HCT116 (cell line): ENCODE measurements around the gene RPP21. TPM values are rescaled to one million over a fixed set of nuclear protein-coding genes. Genes with fewer than 3 reads are reported as not detected.

Source experiments
- ATAC-seq: fragments of 200-7000 bp; cut with Tn5 transposase; 2 replicates; pipeline ENCODE4 v1.9.1; 2020; ENCODE audit warnings: mild to moderate bottlenecking, moderate library complexity
- BruUV-seq: library from RNA; stranded (reverse); fragments of 400-500 nt; replicated peaks from 2 replicates; lab custom pipeline; 2021; lab: Mats Ljungman, UMichigan
- CTCF ChIA-PET: fragments of 300-600 bp; sonication (Branson Sonifier 250); formaldehyde crosslinking; loops from one replicate; lab custom pipeline; 2021; ENCODE audit warnings: antibody characterized with exemption; lab: Charles Lee
- POLR2A ChIA-PET: fragments of 300-600, 350-600 bp; sonication (Branson Sonifier 250); formaldehyde crosslinking; loops from one replicate; lab custom pipeline; 2021; ENCODE audit warnings: antibody characterized with exemption; lab: Charles Lee
- RAD21 ChIA-PET, 2 experiments: fragments of 300-600 bp; sonication (Branson Sonifier 250); formaldehyde crosslinking; loops; one replicate each; lab custom pipeline; 2023; ENCODE audit warnings: low total read pairs in 2 of 2; ENCODE audit not compliant: uncharacterized antibody in 2 of 2, unreplicated experiment in 2 of 2, low non-redundant PET in 1 of 2; lab: Charles Lee
- DNase-seq: peaks from one replicate; pipeline ENCODE4 v3.0.0-alpha.2; 2010; ENCODE audit warnings: low read depth, low spot score
- H2AFZ ChIP-seq: fragments of 200-600 bp; shearing (Covaris generic), sonication (generic); 2 replicates; pipeline ENCODE4 v1.6.1; 2017; ENCODE audit warnings: low read depth, mixed run types, mixed read lengths, antibody characterized with exemption, low read length; ENCODE audit not compliant: poor library complexity, severe bottlenecking
- H3K27ac ChIP-seq: 2 replicates; pipeline ENCODE4 v1.5.1; 2012; ENCODE audit warnings: low read depth, low read length
- H3K27me3 ChIP-seq: fragments of 200-600 bp; sonication (generic); 2 replicates; pipeline ENCODE4 v1.6.1; 2016; ENCODE audit warnings: mixed run types, low read length, mixed read lengths; ENCODE audit not compliant: insufficient read depth
- H3K36me3 ChIP-seq, 2 experiments: fragments of 200-500 bp in 1 of 2; fragments of 200-600 bp in 1 of 2; sonication (Bioruptor generic) in 1 of 2; sonication (generic) in 1 of 2; 2 replicates each; pipeline versions ENCODE4 v1.5.1 to v1.6.1; 2014 to 2016; ENCODE audit warnings: low read length in 2 of 2, inconsistent platforms in 1 of 2, mixed read lengths in 1 of 2, mixed run types in 1 of 2; ENCODE audit not compliant: insufficient read depth in 2 of 2, control insufficient read depth in 1 of 2
- H3K4me1 ChIP-seq, 2 experiments: fragments of 200-600 bp in 1 of 2; sonication (generic) in 1 of 2; 2 replicates each; pipeline versions ENCODE4 v1.5.1 to v1.6.1; 2012 to 2017; ENCODE audit warnings: low read length in 2 of 2, inconsistent platforms in 1 of 2, mild to moderate bottlenecking in 1 of 2, mixed read lengths in 1 of 2, mixed run types in 1 of 2, moderate library complexity in 1 of 2; ENCODE audit not compliant: insufficient read depth in 2 of 2, control insufficient read depth in 1 of 2
- H3K4me2 ChIP-seq: fragments of 200-600 bp; sonication (generic); 2 replicates; pipeline ENCODE4 v1.6.1; 2017; ENCODE audit warnings: mixed run types, low read length, mixed read lengths
- H3K4me3 ChIP-seq, 2 experiments: fragments of 200-600 bp in 1 of 2; sonication (generic) in 1 of 2; replicated peaks in 1 of 2; 2 replicates each; pipeline ENCODE4 v1.5.1; 2011 to 2016; ENCODE audit warnings: low read length in 2 of 2, control low read depth in 1 of 2, low read depth in 1 of 2, mild to moderate bottlenecking in 1 of 2, mixed read lengths in 1 of 2, mixed run types in 1 of 2
- H3K79me2 ChIP-seq: fragments of 200-600 bp; sonication (generic); 2 replicates; pipeline ENCODE4 v1.6.1; 2017; ENCODE audit warnings: mild to moderate bottlenecking, mixed run types, low read length, moderate library complexity, mixed read lengths; ENCODE audit not compliant: insufficient read depth
- H3K9ac ChIP-seq: fragments of 200-600 bp; sonication (generic); 2 replicates; pipeline ENCODE4 v1.6.1; 2016; ENCODE audit warnings: low read length, mixed read lengths
- H3K9me2 ChIP-seq: fragments of 200-600 bp; sonication (generic), shearing (Covaris generic); 2 replicates; pipeline ENCODE4 v1.6.1; 2017; ENCODE audit warnings: mixed run types, mild to moderate bottlenecking, moderate library complexity; ENCODE audit not compliant: insufficient read depth
- H3K9me3 ChIP-seq, 2 experiments: fragments of 200-500 bp in 1 of 2; fragments of 200-600 bp in 1 of 2; sonication (Bioruptor generic) in 1 of 2; sonication (generic) in 1 of 2; 2 replicates each; pipeline ENCODE4 v1.6.1; 2014 to 2017; ENCODE audit warnings: low read length in 2 of 2, mixed read lengths in 2 of 2, inconsistent platforms in 1 of 2, low read depth in 1 of 2, mild to moderate bottlenecking in 1 of 2, mixed run types in 1 of 2, moderate library complexity in 1 of 2; ENCODE audit not compliant: control insufficient read depth in 1 of 2, insufficient read depth in 1 of 2
- H4K20me1 ChIP-seq: fragments of 200-600 bp; sonication (generic), shearing (Covaris generic); 2 replicates; pipeline ENCODE4 v1.6.1; 2017; ENCODE audit warnings: mixed run types, mild to moderate bottlenecking, moderate library complexity; ENCODE audit not compliant: insufficient read depth
- ATF3 ChIP-seq: IDR thresholded peaks from 2 replicates; pipeline ENCODE4 v1.6.1; 2012
- CBX3 ChIP-seq: IDR thresholded peaks from 2 replicates; pipeline ENCODE4 v1.6.1; 2012; ENCODE audit warnings: low read depth
- CEBPB ChIP-seq: IDR thresholded peaks from 2 replicates; pipeline ENCODE4 v1.6.1; 2012; ENCODE audit warnings: low read depth
- EZH2 ChIP-seq: fragments of 200-600 bp; sonication (generic); IDR thresholded peaks from 2 replicates; pipeline ENCODE4 v1.6.1; 2017; ENCODE audit warnings: antibody characterized with exemption, mixed run types
- EZH2phosphoT487 ChIP-seq: fragments of 200-600 bp; IDR thresholded peaks from 2 replicates; pipeline ENCODE4 v1.6.1; 2018; ENCODE audit warnings: antibody characterized with exemption, borderline replicate concordance
- FOSL1 ChIP-seq: IDR thresholded peaks from 2 replicates; pipeline ENCODE4 v1.6.1; 2012; ENCODE audit warnings: low read depth
- POLR2A ChIP-seq: IDR thresholded peaks from 2 replicates; pipeline ENCODE4 v1.7.0; 2011; ENCODE audit warnings: borderline replicate concordance; ENCODE audit not compliant: insufficient read depth, insufficient read length; ENCODE audit errors: extremely low read depth
- SRF ChIP-seq: IDR thresholded peaks from 2 replicates; pipeline ENCODE4 v1.6.1; 2012; ENCODE audit warnings: low read depth
- TCF7L2 ChIP-seq: IDR thresholded peaks from 2 replicates; pipeline ENCODE4 v1.7.0; 2011; ENCODE audit warnings: borderline replicate concordance, inconsistent platforms; ENCODE audit not compliant: insufficient read depth, insufficient read length; ENCODE audit errors: extremely low read depth
- YY1 ChIP-seq: IDR thresholded peaks from 2 replicates; pipeline ENCODE4 v1.6.1; 2011; ENCODE audit warnings: low read length, low read depth, moderate library complexity, mild to moderate bottlenecking; ENCODE audit not compliant: insufficient replicate concordance; ENCODE audit errors: extremely low read depth
- ZFX ChIP-seq: fragments of 450-650 bp; IDR thresholded peaks from 2 replicates; pipeline ENCODE4 v1.6.1; 2017
- ZNF274 ChIP-seq: fragments of 200-500 bp; sonication (Bioruptor generic); IDR thresholded peaks from 2 replicates; pipeline ENCODE4 v1.6.1; 2014; ENCODE audit warnings: mild to moderate bottlenecking, low read depth, low read length, inconsistent platforms
- intact Hi-C: fragments of 100-400 bp; cut with micrococcal nuclease; formaldehyde crosslinking; loops from 2 replicates; pipeline ENCODE4 v1.10.0; 2022
- total RNA-seq: library from RNA; stranded (reverse); gene quantifications from one replicate; pipeline ENCODE4 v1.2.1, GENCODE V29; 2021; ENCODE audit not compliant: unreplicated experiment
- TF ChIP-seq, protein P1 (sequence below): IDR thresholded peaks from 2 replicates; pipeline ENCODE4 v1.6.1; 2012
- TF ChIP-seq, protein P2 (sequence below): IDR thresholded peaks from 2 replicates; pipeline ENCODE4 v1.6.1; 2011; ENCODE audit warnings: mild to moderate bottlenecking, low read length, moderate library complexity; ENCODE audit not compliant: insufficient replicate concordance; ENCODE audit errors: extremely low read depth

Gene RPP21
- total RNA-seq, 1 experiment from 2014 or later = 70.4 TPM

GRCh38 chr6:30363459-30363858 lies 18.5 kb downstream of the RPP21 start:
- no peaks in the 10 kb centered on the region for H3K4me1 ChIP-seq
- H2AFZ ChIP-seq = no peak overlapping the region
- no peak for TF ChIP-seq SRF
- TF ChIP-seq YY1 = no peak
- TF ChIP-seq POLR2A = no peak
- no peak for TF ChIP-seq CBX3
- TF ChIP-seq ATF3 = no peak
- no peak for TF ChIP-seq ZFX
- TF ChIP-seq, protein P1, sequence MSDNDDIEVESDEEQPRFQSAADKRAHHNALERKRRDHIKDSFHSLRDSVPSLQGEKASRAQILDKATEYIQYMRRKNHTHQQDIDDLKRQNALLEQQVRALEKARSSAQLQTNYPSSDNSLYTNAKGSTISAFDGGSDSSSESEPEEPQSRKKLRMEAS = no peak
- TF ChIP-seq, protein P2, sequence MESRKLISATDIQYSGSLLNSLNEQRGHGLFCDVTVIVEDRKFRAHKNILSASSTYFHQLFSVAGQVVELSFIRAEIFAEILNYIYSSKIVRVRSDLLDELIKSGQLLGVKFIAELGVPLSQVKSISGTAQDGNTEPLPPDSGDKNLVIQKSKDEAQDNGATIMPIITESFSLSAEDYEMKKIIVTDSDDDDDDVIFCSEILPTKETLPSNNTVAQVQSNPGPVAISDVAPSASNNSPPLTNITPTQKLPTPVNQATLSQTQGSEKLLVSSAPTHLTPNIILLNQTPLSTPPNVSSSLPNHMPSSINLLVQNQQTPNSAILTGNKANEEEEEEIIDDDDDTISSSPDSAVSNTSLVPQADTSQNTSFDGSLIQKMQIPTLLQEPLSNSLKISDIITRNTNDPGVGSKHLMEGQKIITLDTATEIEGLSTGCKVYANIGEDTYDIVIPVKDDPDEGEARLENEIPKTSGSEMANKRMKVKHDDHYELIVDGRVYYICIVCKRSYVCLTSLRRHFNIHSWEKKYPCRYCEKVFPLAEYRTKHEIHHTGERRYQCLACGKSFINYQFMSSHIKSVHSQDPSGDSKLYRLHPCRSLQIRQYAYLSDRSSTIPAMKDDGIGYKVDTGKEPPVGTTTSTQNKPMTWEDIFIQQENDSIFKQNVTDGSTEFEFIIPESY = no peak
- no peak for TF ChIP-seq EZH2phosphoT487
- no peak for TF ChIP-seq FOSL1
- no peak for TF ChIP-seq EZH2
- no peak for TF ChIP-seq CEBPB
- no peak for TF ChIP-seq ZNF274
- TF ChIP-seq TCF7L2 = no peak
- CTCF ChIA-PET = no interaction called here
- no peak overlapping the region for H3K4me3 ChIP-seq
- peaks cover 11% of the 10 kb centered on the region; the same call in 1 of the 2 replicates for H3K27me3 ChIP-seq
- RAD21 ChIA-PET = no interaction called here
- no TSS peak for BruUV-seq
- H3K9me2 ChIP-seq = no peaks in the 10 kb centered on the region
- no peak overlapping the region for H3K27ac ChIP-seq
- H3K79me2 ChIP-seq = no peaks in the 10 kb centered on the region
- DNase-seq = no peak
- POLR2A ChIA-PET = no interaction called here
- H3K36me3 ChIP-seq = no peaks in the 10 kb centered on the region
- H3K9ac ChIP-seq = no peak overlapping the region
- H3K9me3 ChIP-seq = no peaks in the 10 kb centered on the region
- no peak overlapping the region for H3K4me2 ChIP-seq
- no peak for ATAC-seq
- H4K20me1 ChIP-seq = no peaks in the 10 kb centered on the region
- intact Hi-C loops = no loop called here
